GM12875 (cell line): ENCODE measurements around the gene FRAS1.

Experiments used
- H3K4me3 ChIP-seq: one replicate; pipeline ENCODE4 v1.5.1; 2011; ENCODE audit warnings: low read depth, low read length, control low read depth
- CTCF ChIP-seq: IDR thresholded peaks from 2 replicates; pipeline ENCODE4 v1.5.1; 2011; ENCODE audit warnings: low read depth, mild to moderate bottlenecking, control low read depth, inconsistent platforms, low read length, moderate library complexity, borderline replicate concordance; ENCODE audit not compliant: insufficient read depth

The FRAS1 gene

GRCh38 chr4:78185117-78185516, 128.0 kb downstream of the FRAS1 start:
- H3K4me3 ChIP-seq: no peak overlapping the region
- no peak for TF ChIP-seq CTCF

- TF ChIP-seq CTCF: no peak
- no peak overlapping the region for H3K4me3 ChIP-seq
Observed at GRCh38 chr4:78186597-78187543, 129.7 kb downstream of the FRAS1 start.

- no peak overlapping the region for H3K4me3 ChIP-seq
- TF ChIP-seq CTCF: no peak
Observed at GRCh38 chr4:78190068-78190467, 132.9 kb downstream of the FRAS1 start.

GRCh38 chr4:78190595-78190994, 133.5 kb downstream of the FRAS1 start:
- no peak for TF ChIP-seq CTCF
- H3K4me3 ChIP-seq: no peak overlapping the region

- TF ChIP-seq CTCF: no peak
Observed at GRCh38 chr4:78197947-78198346, 140.8 kb downstream of the FRAS1 start.

GRCh38 chr4:78199984-78200383, 142.9 kb downstream of the FRAS1 start:
- no peak for TF ChIP-seq CTCF
- no peak overlapping the region for H3K4me3 ChIP-seq

More at GRCh38 chr4:78197947-78198346, 140.8 kb downstream of the FRAS1 start:
- H3K4me3 ChIP-seq: no peak overlapping the region

- no peak for TF ChIP-seq CTCF
- H3K4me3 ChIP-seq: no peak overlapping the region
Observed at GRCh38 chr4:78200949-78201348, 143.8 kb downstream of the FRAS1 start.
